Progenitor cell of endocrine pancreas (in vitro differentiated cells): ENCODE data around the gene NPAT. TPM values are rescaled to one million over a fixed set of nuclear protein-coding genes. Genes with fewer than 3 reads are reported as not detected.
"Not testable (repeated sequence)": the region's sequence is repeated elsewhere in the genome, so short reads cannot be mapped to it uniquely, and the experiment has no call there.

Experiments
- DNase-seq: peaks from one replicate; pipeline ENCODE4 v3.0.0; 2021; ENCODE audit warnings: low spot score; ENCODE audit not compliant: unreplicated experiment
- H3K27ac Mint-ChIP-seq: 2 replicates; pipeline ENCODE4 v1.8.0; 2021; ENCODE audit warnings: mild to moderate bottlenecking, moderate library complexity, mixed read lengths
- H3K27me3 Mint-ChIP-seq: 2 replicates; pipeline ENCODE4 v1.8.0; 2021; ENCODE audit warnings: mixed read lengths
- H3K36me3 Mint-ChIP-seq: 2 replicates; pipeline ENCODE4 v1.8.0; 2022; ENCODE audit warnings: mixed read lengths; ENCODE audit not compliant: insufficient read depth
- H3K4me1 Mint-ChIP-seq: 2 replicates; pipeline ENCODE4 v1.8.0; 2021; ENCODE audit warnings: low read depth, mixed read lengths
- H3K4me3 Mint-ChIP-seq: 2 replicates; pipeline ENCODE4 v1.8.0; 2021; ENCODE audit warnings: low read depth, mild to moderate bottlenecking, moderate library complexity, mixed read lengths
- H3K9me3 Mint-ChIP-seq: 2 replicates; pipeline ENCODE4 v1.8.0; 2021; ENCODE audit warnings: low read depth, mixed read lengths
- CTCF ChIP-seq: fragments of 200-600 bp; sonication (generic); IDR thresholded peaks from one replicate; pipeline ENCODE4 v1.5.0; 2021; ENCODE audit warnings: antibody characterized with exemption, mild to moderate bottlenecking; ENCODE audit not compliant: unreplicated experiment
- total RNA-seq: library from RNA; stranded (reverse); gene quantifications from 2 replicates; pipeline ENCODE4 v1.2.1, GENCODE V29; 2021

NPAT gene
- total RNA-seq, 1 donor from 2014 or later: 21.0 TPM

- TF ChIP-seq CTCF: no peak
- DNase-seq: no peak
- Mint-ChIP-seq H3K36me3 (peaks cover 29% of the 10 kb centered on the region), H3K4me3 (no peak overlapping the region), H3K27ac (peak overlapping the region; percentile 64), H3K9me3 (no peaks in the 10 kb centered on the region), H3K4me1 (peaks cover 8% of the 10 kb centered on the region), H3K27me3 (no peaks in the 10 kb centered on the region)
Measured at GRCh38 chr11:108144615-108145014, 77.8 kb downstream of the NPAT start.

- no peak for TF ChIP-seq CTCF
- no peaks in the 10 kb centered on the region for H3K27me3 Mint-ChIP-seq
Measured at GRCh38 chr11:108142304-108142703, 80.1 kb downstream of the NPAT start.

GRCh38 chr11:108137212-108137611, 85.2 kb downstream of the NPAT start:
- no peaks in the 10 kb centered on the region for H3K4me1 Mint-ChIP-seq
- H3K9me3 Mint-ChIP-seq: no peaks in the 10 kb centered on the region
- peaks cover 16% of the 10 kb centered on the region for H3K36me3 Mint-ChIP-seq
- no peak for TF ChIP-seq CTCF
- no peaks in the 10 kb centered on the region for H3K27me3 Mint-ChIP-seq
- H3K27ac Mint-ChIP-seq: no peak overlapping the region
- DNase-seq: no peak
- no peak overlapping the region for H3K4me3 Mint-ChIP-seq

More at GRCh38 chr11:108142304-108142703, 80.1 kb downstream of the NPAT start:
- Mint-ChIP-seq H3K4me1 (peaks cover 8% of the 10 kb centered on the region), H3K36me3 (peaks cover 26% of the 10 kb centered on the region), H3K9me3 (no peaks in the 10 kb centered on the region), H3K27ac (no peak overlapping the region), H3K4me3 (no peak overlapping the region)
- no peak for DNase-seq

GRCh38 chr11:108135845-108136544, 86.4 kb downstream of the NPAT start:
- Mint-ChIP-seq H3K27ac (no peak overlapping the region), H3K36me3 (peaks cover 15% of the 10 kb centered on the region), H3K9me3 (no peaks in the 10 kb centered on the region), H3K27me3 (no peaks in the 10 kb centered on the region), H3K4me3 (no peak overlapping the region), H3K4me1 (no peaks in the 10 kb centered on the region)
- no peak for DNase-seq
- peak; percentile 25 for TF ChIP-seq CTCF

- H3K4me3 Mint-ChIP-seq, H3K9me3 Mint-ChIP-seq, H3K4me1 Mint-ChIP-seq, H3K27ac Mint-ChIP-seq, H3K27me3 Mint-ChIP-seq, DNase-seq: not testable (repeated sequence)
- peaks cover 14% of the 10 kb centered on the region for H3K36me3 Mint-ChIP-seq
Measured at GRCh38 chr11:108132993-108133538, 89.4 kb downstream of the NPAT start.

- TF ChIP-seq CTCF: no peak
- Mint-ChIP-seq H3K9me3 (no peaks in the 10 kb centered on the region), H3K27me3 (no peaks in the 10 kb centered on the region), H3K4me3 (no peak overlapping the region), H3K36me3 (peaks cover 11% of the 10 kb centered on the region), H3K27ac (no peak overlapping the region), H3K4me1 (no peaks in the 10 kb centered on the region)
- DNase-seq: no peak
Measured at GRCh38 chr11:108131993-108132392, 90.4 kb downstream of the NPAT start.
